K562 (cell line): Measurements from ENCODE around the gene VAC14. TPM values are rescaled to one million over a fixed set of nuclear protein-coding genes. Genes with fewer than 3 reads are reported as not detected.

Experiments used
- ATAC-seq: fragments of 200-7000 bp; cut with Tn5 transposase; 3 replicates; pipeline ENCODE4 v1.9.1; 2020; ENCODE audit warnings: moderate library complexity
- BruUV-seq: library from RNA; stranded (reverse); fragments of 400-500 nt; replicated peaks from 2 replicates; lab custom pipeline; 2021; lab: Mats Ljungman, UMichigan
- CTCF ChIA-PET: fragments of 300-600 bp; formaldehyde crosslinking; extraction: SDS; loops from one replicate; lab custom pipeline; 2021; ENCODE audit warnings: low intra/inter-chr PET ratio; lab: Yijun Ruan, JAX
- POLR2A ChIA-PET: fragments of 300-600, 350-650 bp; sonication (Branson Sonifier 250); formaldehyde crosslinking; extraction: SDS; loops from one replicate; lab custom pipeline; 2021; ENCODE audit warnings: antibody characterized with exemption, inconsistent platforms; lab: Yijun Ruan, JAX
- DNase-seq, 4 experiments: peaks; one replicate each; pipeline versions ENCODE4 v3.0.0 to v3.0.0-alpha.2; 2011 to 2018; ENCODE audit warnings: low spot score in 3 of 4, mixed read lengths in 3 of 4; ENCODE audit errors: extremely low read depth in 1 of 4
- FAIRE-seq: peaks from 2 replicates; lab custom pipeline; 2011; peaks lifted over from hg19 to GRCh38; lab: Jason Lieb, UNC
- H2AFZ ChIP-seq: 2 replicates; pipeline ENCODE4 v1.6.0; 2011; ENCODE audit warnings: low read depth, low read length, control low read depth, inconsistent platforms
- H3K27ac ChIP-seq: fragments of 200-600 bp; 3 replicates; pipeline ENCODE4 v1.8.0; 2011; ENCODE audit warnings: low read depth, mild to moderate bottlenecking, control low read depth, inconsistent platforms, low read length, moderate library complexity, mixed read lengths; ENCODE audit errors: extremely low read depth
- H3K27me3 ChIP-seq, 2 experiments: fragments of 300-600 bp in 1 of 2; 2 replicates in 1 of 2; 3 replicates in 1 of 2; pipeline versions ENCODE4 v1.6.0 to v1.8.0; 2011; ENCODE audit warnings: inconsistent platforms in 2 of 2, low read length in 2 of 2, mild to moderate bottlenecking in 1 of 2, mixed read lengths in 1 of 2, moderate library complexity in 1 of 2; ENCODE audit not compliant: control insufficient read depth in 2 of 2, insufficient read depth in 2 of 2
- H3K36me3 ChIP-seq: fragments of 300-600 bp; 3 replicates; pipeline ENCODE4 v1.8.0; 2011; ENCODE audit warnings: mild to moderate bottlenecking, low read length, inconsistent platforms; ENCODE audit not compliant: control insufficient read depth, insufficient read depth
- H3K4me1 ChIP-seq, 2 experiments: fragments of 200-600 bp in 1 of 2; replicated peaks in 1 of 2; 2 replicates in 1 of 2; 3 replicates in 1 of 2; pipeline versions ENCODE4 v1.5.1 to v1.8.0; 2011; ENCODE audit warnings: inconsistent platforms in 2 of 2, low read length in 2 of 2, mild to moderate bottlenecking in 1 of 2, mixed read lengths in 1 of 2, moderate library complexity in 1 of 2; ENCODE audit not compliant: control insufficient read depth in 2 of 2, insufficient read depth in 2 of 2
- H3K4me2 ChIP-seq: 2 replicates; pipeline ENCODE4 v1.6.1; 2011; ENCODE audit warnings: low read length, control low read depth, inconsistent platforms, mixed read lengths; ENCODE audit not compliant: insufficient read depth
- H3K4me3 ChIP-seq: fragments of 200-600 bp; sonication (generic), shearing (Covaris generic); 2 replicates; pipeline ENCODE4 v1.5.1; 2016; ENCODE audit warnings: control low read depth, inconsistent platforms
- H3K79me2 ChIP-seq: fragments of 200-600 bp; 3 replicates; pipeline ENCODE4 v1.8.0; 2011; ENCODE audit warnings: low read length, inconsistent platforms; ENCODE audit not compliant: control insufficient read depth, insufficient read depth
- H3K9ac ChIP-seq, 2 experiments: 2 replicates each; pipeline versions ENCODE4 v1.6.0 to v1.6.1; 2011; ENCODE audit warnings: low read depth in 2 of 2, low read length in 2 of 2, control low read depth in 1 of 2, inconsistent platforms in 1 of 2, mild to moderate bottlenecking in 1 of 2, mixed read lengths in 1 of 2; ENCODE audit not compliant: insufficient read depth in 1 of 2
- H3K9me1 ChIP-seq: one replicate; pipeline ENCODE4 v1.6.0; 2011; ENCODE audit warnings: inconsistent platforms, mild to moderate bottlenecking, low read length, moderate library complexity; ENCODE audit not compliant: control insufficient read depth, insufficient read depth
- H3K9me3 ChIP-seq: replicated peaks from 2 replicates; pipeline ENCODE4 v1.5.1; 2011; ENCODE audit warnings: low read depth, low read length, inconsistent platforms; ENCODE audit not compliant: control insufficient read depth, insufficient read depth
- H4K20me1 ChIP-seq: replicated peaks from 2 replicates; pipeline ENCODE4 v1.6.1; 2011; ENCODE audit warnings: low read length, inconsistent platforms, mixed read lengths; ENCODE audit not compliant: control insufficient read depth, insufficient read depth
- CBFA2T3 ChIP-seq: fragments of 450-650 bp; IDR thresholded peaks from 2 replicates; pipeline ENCODE4 v1.6.1; 2017
- CBX3 ChIP-seq, 2 experiments: IDR thresholded peaks; 1 replicate in 1 of 2; 2 replicates in 1 of 2; pipeline ENCODE4 v1.6.1; 2012; ENCODE audit warnings: inconsistent platforms in 2 of 2, low read length in 2 of 2, borderline replicate concordance in 1 of 2, control low read depth in 1 of 2
- ERF ChIP-seq: fragments of 450-650 bp; formaldehyde crosslinking; IDR thresholded peaks from 2 replicates; pipeline ENCODE4 v1.4.0; 2020; ENCODE audit warnings: mild to moderate bottlenecking, mixed read lengths
- KDM1A ChIP-seq, 2 experiments: fragments of 450-650 bp; IDR thresholded peaks; 2 replicates each; pipeline ENCODE4 v1.6.1; 2016; ENCODE audit warnings: mild to moderate bottlenecking in 2 of 2
- SAFB2 ChIP-seq: fragments of 200-400 bp; formaldehyde crosslinking; IDR thresholded peaks from 2 replicates; pipeline ENCODE4 v1.6.1; 2018; ENCODE audit warnings: borderline replicate concordance, low read length, low read depth, moderate library complexity; ENCODE audit not compliant: severe bottlenecking
- SOX6 ChIP-seq: fragments of 450-650 bp; IDR thresholded peaks from 2 replicates; pipeline ENCODE4 v1.6.1; 2014; ENCODE audit warnings: mild to moderate bottlenecking
- TAF15 ChIP-seq: fragments of 200-400 bp; formaldehyde crosslinking; IDR thresholded peaks from 2 replicates; pipeline ENCODE4 v1.6.1; 2017; ENCODE audit warnings: mild to moderate bottlenecking, low read depth, low read length, moderate library complexity
- TOE1 ChIP-seq, 2 experiments: fragments of 450-650 bp in 1 of 2; sonication (generic) in 1 of 2; formaldehyde crosslinking in 1 of 2; IDR thresholded peaks; 2 replicates each; pipeline versions ENCODE4 v1.7.1 to v1.8.0; 2016 to 2022; ENCODE audit warnings: borderline replicate concordance in 2 of 2, mild to moderate bottlenecking in 2 of 2, antibody characterized with exemption in 1 of 2, inconsistent platforms in 1 of 2, low read depth in 1 of 2, missing genetic modification reagents in 1 of 2, moderate library complexity in 1 of 2
- ZEB2 ChIP-seq: fragments of 450-650 bp; IDR thresholded peaks from 2 replicates; pipeline ENCODE4 v1.6.1; 2016
- ZMIZ1 ChIP-seq, 2 experiments: fragments of 150-350 bp in 1 of 2; IDR thresholded peaks; 2 replicates each; pipeline ENCODE4 v1.6.1; 2012 to 2016; ENCODE audit warnings: low read depth in 2 of 2, low read length in 2 of 2, mild to moderate bottlenecking in 1 of 2, moderate library complexity in 1 of 2
- ZNF785 ChIP-seq: fragments of 250-450 bp; sonication (Bioruptor Pico); IDR thresholded peaks from 2 replicates; pipeline ENCODE4 v1.4.0; 2020; ENCODE audit warnings: mild to moderate bottlenecking
- WGBS: fragments of 100-300 bp; shearing (Covaris generic); methylation state at CpG from one replicate; pipeline ENCODE4 v1.1.6; 2016; ENCODE audit warnings: low coverage, mixed read lengths; ENCODE audit not compliant: insufficient coverage; ENCODE audit errors: missing lambda C conversion rate; 5-methylcytosine and 5-hydroxymethylcytosine counted together
- in situ Hi-C: fragments of 300-500 bp; cut with MboI; formaldehyde crosslinking; loops from 4 replicates; pipeline ENCODE4 v1.15.0; 2018; ENCODE audit warnings: inconsistent platforms, mixed read lengths
- intact Hi-C: fragments of 100-400 bp; cut with micrococcal nuclease; formaldehyde crosslinking; loops from 2 replicates; pipeline ENCODE4 v1.14.2; 2022
- polyA plus RNA-seq, 8 experiments: library from polyadenylated mRNA; depleted of rRNA in 4 of 8; stranded (reverse) in 5 of 8; unstranded in 3 of 8; fragments of >200 nt; fragmentation: Nextera tagmentation in 2 of 8; fragmentation: Illumina TruSeq in 1 of 8; extraction: Ambion mirVana in 2 of 8; extraction: Trizol in 1 of 8; gene quantifications; 2 replicates each; pipeline versions ENCODE4 v1.2.1 to v1.2.3, GENCODE V29; 2011 to 2014; ENCODE audit warnings: inconsistent platforms in 1 of 8, missing spikeins in 1 of 8
- total RNA-seq, 7 experiments: library from RNA; depleted of rRNA in 6 of 7; stranded (reverse); fragments of >200 nt in 6 of 7; fragmentation: Illumina TruSeq in 2 of 7; extraction: Trizol in 2 of 7; gene quantifications; 2 replicates each; pipeline versions ENCODE4 v1.2.1 to v1.2.3, GENCODE V29; 2011 to 2021; ENCODE audit warnings: low replicate concordance in 1 of 7

Gene VAC14
- total and polyA plus RNA-seq, 9 of the 15 experiments (the other 6 are each of a cell fraction or from before 2014, with no cell fraction given), result 1.3 to 41.6 (median 26.6) TPM

GRCh38 chr16:70717065-70717464, 83.9 kb downstream of the VAC14 start:
- CTCF ChIA-PET, result no interaction called here
- Histone ChIP-seq H2AFZ (no peak overlapping the region), H3K36me3 (peaks cover 9% of the 10 kb centered on the region; the same call in 1 of the 3 replicates), H3K27ac (no peak overlapping the region), H3K27me3 (no peaks in the 10 kb centered on the region), H3K4me1 (peaks cover 2 to 11% of the 10 kb centered on the region in 2 experiments; a peak in 3 of 5 replicates), H3K9me3 (no peaks in the 10 kb centered on the region), H3K9me1 (peaks cover 3% of the 10 kb centered on the region), H4K20me1 (no peaks in the 10 kb centered on the region), H3K4me2 (no peak overlapping the region), H3K4me3 (no peak overlapping the region), H3K79me2 (no peaks in the 10 kb centered on the region), H3K9ac (peak overlapping the region in 1 of 2 experiments; percentile 24; a peak in 1 of 4 replicates)
- POLR2A ChIA-PET, result no interaction called here
- FAIRE-seq, result no peak
- intact Hi-C loops, result no loop called here
- ATAC-seq, result no peak
- 87% methylated on average over 3 of the region's 9 CpGs for WGBS
- no peak for TF ChIP-seq KDM1A (IDR thresholded peaks at IDR 0.05)
- no peak for TF ChIP-seq ZMIZ1 (IDR thresholded peaks at IDR 0.05; ENCODE audit: low read depth in 2 of 2, low read length in 2 of 2)
- TF ChIP-seq SOX6, result no peak
- TF ChIP-seq ZNF785, result no peak
- no peak for TF ChIP-seq TAF15
- TF ChIP-seq ERF, result no peak
- no peak for TF ChIP-seq CBX3 (IDR thresholded peaks at IDR 0.05; ENCODE audit: borderline replicate concordance in 1 of 2, low read length in 2 of 2)
- no peak for TF ChIP-seq ZEB2
- no peak for TF ChIP-seq CBFA2T3
- TF ChIP-seq TOE1 (IDR thresholded peaks at IDR 0.05; ENCODE audit: borderline replicate concordance), result no peak
- TF ChIP-seq TOE1 (CRISPR knock-in tag; IDR thresholded peaks at IDR 0.05; ENCODE audit: borderline replicate concordance, low read depth), result no peak
- TF ChIP-seq SAFB2, result no peak
- DNase-seq, result no peak
- no TSS peak for BruUV-seq
- in situ Hi-C loops, result no loop called here
